GM12878 (cell line): ENCODE data around the gene EFCC1. TPM values are rescaled to one million over a fixed set of nuclear protein-coding genes. Genes with fewer than 3 reads are reported as not detected.

Source experiments
- ATAC-seq: fragments of 200-7000 bp; cut with Tn5 transposase; 3 replicates; pipeline ENCODE4 v1.9.1; 2020; ENCODE audit warnings: mild to moderate bottlenecking, moderate library complexity
- BruUV-seq: library from RNA; stranded (reverse); fragments of 400-500 nt; replicated peaks from 2 replicates; lab custom pipeline; 2021; lab: Mats Ljungman, UMichigan
- CTCF ChIA-PET: fragments of 300-600 bp; sonication (Branson Sonifier 250); formaldehyde crosslinking; extraction: SDS; loops from one replicate; lab custom pipeline; 2021; ENCODE audit warnings: inconsistent platforms; lab: Yijun Ruan, JAX
- POLR2A ChIA-PET: fragments of 350-600 bp; formaldehyde crosslinking; extraction: SDS; loops from one replicate; lab custom pipeline; 2021; ENCODE audit warnings: inconsistent platforms; lab: Charles Lee
- RAD21 ChIA-PET: fragments of 300-600 bp; sonication (Branson Sonifier 250); formaldehyde crosslinking; loops from one replicate; lab custom pipeline; 2023; ENCODE audit warnings: antibody characterized with exemption; ENCODE audit not compliant: unreplicated experiment; lab: Charles Lee
- SMC1A ChIA-PET: fragments of 300-600 bp; sonication (Branson Sonifier 250); formaldehyde crosslinking; loops from one replicate; lab custom pipeline; 2023; ENCODE audit not compliant: unreplicated experiment, uncharacterized antibody; lab: Charles Lee
- DNase-seq: peaks from one replicate; pipeline ENCODE4 v3.0.0-alpha.2; 2011; ENCODE audit warnings: low read depth, low spot score
- FAIRE-seq: peaks from 3 replicates; lab custom pipeline; 2011; peaks lifted over from hg19 to GRCh38; lab: Jason Lieb, UNC
- H2AFZ ChIP-seq: 2 replicates; pipeline ENCODE4 v1.6.0; 2011; ENCODE audit warnings: low read depth, low read length, control low read depth; ENCODE audit not compliant: control insufficient read depth
- H3K27ac ChIP-seq: 2 replicates; pipeline ENCODE4 v1.5.1; 2011; ENCODE audit warnings: control low read depth; ENCODE audit not compliant: control insufficient read depth, insufficient read depth
- H3K27me3 ChIP-seq, 2 experiments: replicated peaks in 1 of 2; 2 replicates each; pipeline versions ENCODE4 v1.6.0 to v1.6.1; 2011; ENCODE audit warnings: low read length in 1 of 2; ENCODE audit not compliant: control insufficient read depth in 2 of 2, insufficient read depth in 2 of 2
- H3K36me3 ChIP-seq, 2 experiments: 2 replicates each; pipeline ENCODE4 v1.5.1; 2011; ENCODE audit warnings: low read length in 1 of 2; ENCODE audit not compliant: control insufficient read depth in 2 of 2, insufficient read depth in 2 of 2
- H3K4me1 ChIP-seq: 2 replicates; pipeline ENCODE4 v1.6.1; 2011; ENCODE audit warnings: mild to moderate bottlenecking, low read length, moderate library complexity, mixed read lengths; ENCODE audit not compliant: control insufficient read depth, insufficient read depth
- H3K4me2 ChIP-seq: 2 replicates; pipeline ENCODE4 v1.6.0; 2011; ENCODE audit warnings: control low read depth; ENCODE audit not compliant: control insufficient read depth, insufficient read depth
- H3K4me3 ChIP-seq: fragments of 200-600 bp; sonication (generic); 2 replicates; pipeline ENCODE4 v1.5.1; 2016
- H3K79me2 ChIP-seq: 2 replicates; pipeline ENCODE4 v1.6.0; 2011; ENCODE audit warnings: low read length; ENCODE audit not compliant: control insufficient read depth, insufficient read depth
- H3K9ac ChIP-seq: 2 replicates; pipeline ENCODE4 v1.8.0; 2011; ENCODE audit warnings: low read length, control low read depth, mixed read lengths; ENCODE audit not compliant: control insufficient read depth, insufficient read depth
- H3K9me3 ChIP-seq: replicated peaks from 3 replicates; pipeline ENCODE4 v1.5.1; 2011; ENCODE audit warnings: mild to moderate bottlenecking, low read length; ENCODE audit not compliant: control insufficient read depth, insufficient read depth
- H4K20me1 ChIP-seq: 2 replicates; pipeline ENCODE4 v1.6.0; 2011; ENCODE audit not compliant: control insufficient read depth, insufficient read depth
- EGR1 ChIP-seq, 2 experiments: IDR thresholded peaks; 1 replicate in 1 of 2; 2 replicates in 1 of 2; pipeline ENCODE4 v1.6.1; 2011 to 2012; ENCODE audit warnings: low read depth in 2 of 2, low read length in 2 of 2, borderline replicate concordance in 1 of 2, mild to moderate bottlenecking in 1 of 2, moderate library complexity in 1 of 2
- TAF1 ChIP-seq: IDR thresholded peaks from 2 replicates; pipeline ENCODE4 v1.6.1; 2011; ENCODE audit warnings: mild to moderate bottlenecking, low read depth, low read length, borderline replicate concordance
- WGBS: methylation state at CpG from one replicate; pipeline ENCODE4 v1.1.6; 2016; ENCODE audit warnings: low lambda C conversion rate; ENCODE audit not compliant: insufficient replicate concordance, insufficient coverage; ENCODE audit errors: missing lambda C conversion rate; 5-methylcytosine and 5-hydroxymethylcytosine counted together
- in situ Hi-C: fragments of 300-500 bp; cut with MboI; formaldehyde crosslinking; loops from 9 replicates; pipeline ENCODE4 v1.14.3; 2018; ENCODE audit warnings: mixed read lengths
- intact Hi-C: fragments of 100-400 bp; cut with micrococcal nuclease; formaldehyde crosslinking; loops from one replicate; pipeline ENCODE4 v1.14.2; 2022; ENCODE audit not compliant: unreplicated experiment
- polyA plus RNA-seq, 11 experiments: library from polyadenylated mRNA; depleted of rRNA in 4 of 11; unstranded in 6 of 11; stranded (reverse) in 5 of 11; fragments of >200 nt; fragmentation: Nextera tagmentation in 4 of 11; fragmentation: Illumina TruSeq in 1 of 11; extraction: Ambion mirVana in 4 of 11; extraction: Trizol in 1 of 11; gene quantifications; 1 replicate in 1 of 11; 2 replicates in 10 of 11; pipeline versions ENCODE4 v1.2.1 to v1.2.3, GENCODE V29; 2011 to 2016; ENCODE audit warnings: inconsistent platforms in 2 of 11, missing spikeins in 2 of 11, low read depth in 1 of 11
- total RNA-seq, 4 experiments: library from RNA; depleted of rRNA in 3 of 4; stranded (reverse); fragments of >200 nt in 3 of 4; fragmentation: Illumina TruSeq in 1 of 4; extraction: Trizol in 1 of 4; gene quantifications; 2 replicates each; pipeline versions ENCODE4 v1.2.1 to v1.2.3, GENCODE V29; 2013 to 2021
- TF ChIP-seq, protein P1 (sequence below): IDR thresholded peaks from 2 replicates; pipeline ENCODE4 v1.6.1; 2012; ENCODE audit warnings: low read depth, low read length, improper control_type of control experiment
- TF ChIP-seq, protein P2 (sequence below): fragments of 450-650 bp; IDR thresholded peaks from 2 replicates; pipeline ENCODE4 v1.6.1; 2016; ENCODE audit warnings: mild to moderate bottlenecking
- TF ChIP-seq, protein P3 (sequence below): IDR thresholded peaks from 2 replicates; pipeline ENCODE4 v1.6.1; 2011; ENCODE audit warnings: borderline replicate concordance, low read depth, mild to moderate bottlenecking, moderate library complexity, low read length; ENCODE audit not compliant: insufficient read depth, poor library complexity, severe bottlenecking

EFCC1 gene
- total and polyA plus RNA-seq, 10 of the 15 experiments (the other 5 are each of a cell fraction or from before 2014, with no cell fraction given): not detected

DNA sequence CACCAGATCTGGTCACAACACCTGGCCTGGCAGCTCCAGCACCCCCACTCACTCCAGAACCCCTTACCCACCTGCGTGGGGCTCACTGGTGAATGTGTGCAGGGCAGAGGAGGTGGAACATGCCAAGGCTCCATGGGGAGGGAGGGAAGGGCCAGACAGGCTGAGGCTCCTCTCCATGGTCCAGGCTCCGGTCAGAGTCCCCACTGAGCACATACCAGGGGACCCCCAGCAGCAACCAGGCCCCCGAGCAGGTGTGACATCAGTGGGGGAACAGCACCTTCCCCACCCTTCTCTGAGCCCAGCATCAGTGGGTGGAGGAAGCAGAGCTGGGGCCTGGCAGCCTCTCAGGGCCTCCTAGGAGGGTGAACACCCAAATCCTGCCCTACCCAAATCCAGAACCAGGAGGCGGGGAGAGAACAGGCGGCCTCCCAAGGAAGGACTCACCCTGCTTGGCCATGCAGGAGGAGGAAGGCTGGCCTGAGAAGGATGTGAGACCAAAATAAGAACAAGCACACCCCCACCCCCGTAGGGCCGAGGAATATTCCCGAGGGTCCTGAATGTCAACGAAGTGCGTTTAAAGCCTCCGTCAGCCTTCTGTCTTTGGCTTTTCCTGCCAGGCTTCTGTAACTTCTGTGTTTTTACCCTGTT is 58.3 kb downstream of the EFCC1 start (continued):
- TF ChIP-seq, protein P1, sequence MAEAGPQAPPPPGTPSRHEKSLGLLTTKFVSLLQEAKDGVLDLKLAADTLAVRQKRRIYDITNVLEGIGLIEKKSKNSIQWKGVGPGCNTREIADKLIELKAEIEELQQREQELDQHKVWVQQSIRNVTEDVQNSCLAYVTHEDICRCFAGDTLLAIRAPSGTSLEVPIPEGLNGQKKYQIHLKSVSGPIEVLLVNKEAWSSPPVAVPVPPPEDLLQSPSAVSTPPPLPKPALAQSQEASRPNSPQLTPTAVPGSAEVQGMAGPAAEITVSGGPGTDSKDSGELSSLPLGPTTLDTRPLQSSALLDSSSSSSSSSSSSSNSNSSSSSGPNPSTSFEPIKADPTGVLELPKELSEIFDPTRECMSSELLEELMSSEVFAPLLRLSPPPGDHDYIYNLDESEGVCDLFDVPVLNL: no peak
- TF ChIP-seq, protein P2, sequence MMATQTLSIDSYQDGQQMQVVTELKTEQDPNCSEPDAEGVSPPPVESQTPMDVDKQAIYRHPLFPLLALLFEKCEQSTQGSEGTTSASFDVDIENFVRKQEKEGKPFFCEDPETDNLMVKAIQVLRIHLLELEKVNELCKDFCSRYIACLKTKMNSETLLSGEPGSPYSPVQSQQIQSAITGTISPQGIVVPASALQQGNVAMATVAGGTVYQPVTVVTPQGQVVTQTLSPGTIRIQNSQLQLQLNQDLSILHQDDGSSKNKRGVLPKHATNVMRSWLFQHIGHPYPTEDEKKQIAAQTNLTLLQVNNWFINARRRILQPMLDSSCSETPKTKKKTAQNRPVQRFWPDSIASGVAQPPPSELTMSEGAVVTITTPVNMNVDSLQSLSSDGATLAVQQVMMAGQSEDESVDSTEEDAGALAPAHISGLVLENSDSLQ: no peak

DNA sequence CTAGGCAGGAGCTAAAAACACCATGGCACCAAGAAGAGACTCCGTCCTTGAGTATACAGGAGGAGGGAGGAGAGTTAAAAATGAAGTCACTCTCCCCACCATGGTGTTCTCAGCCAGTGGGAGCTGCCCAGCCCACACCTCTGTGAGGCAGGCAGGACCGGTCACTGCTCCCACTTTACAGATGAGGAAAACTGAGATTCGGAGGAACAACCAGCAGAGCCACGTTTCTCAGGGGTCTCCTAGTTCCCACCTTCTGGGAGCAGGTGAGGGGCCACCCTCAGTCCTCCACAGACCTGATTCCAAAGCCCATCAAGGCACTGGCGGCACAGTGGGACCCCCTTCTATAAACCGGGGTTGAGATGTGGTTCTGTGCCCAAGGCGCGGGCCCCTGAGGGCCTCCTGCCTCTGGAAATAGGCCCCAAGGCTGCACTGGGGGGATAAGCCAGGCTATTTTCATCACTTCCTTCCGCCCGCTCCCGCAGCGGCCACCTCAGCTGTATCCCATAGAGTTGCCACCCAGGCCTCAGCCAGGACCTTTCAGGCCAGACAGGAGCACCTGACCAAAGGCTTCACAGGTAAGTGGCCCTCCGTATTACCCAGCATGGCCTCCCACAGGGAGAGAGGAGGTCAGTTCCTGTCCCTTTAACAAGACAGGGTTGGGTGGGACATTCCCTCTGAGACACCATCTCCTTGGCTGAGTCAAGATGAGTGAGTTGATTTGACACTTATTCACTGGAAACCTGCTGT is 59.3 kb downstream of the EFCC1 start, which contains the start of gene GP9:
Gene GP9, plus strand, starts transcription at position 504 of the 747 bp plus-strand sequence. CDS start 961 bp downstream, outside the sequence.
- in situ Hi-C loops: no loop called here
- ChIA-PET POLR2A (no interaction called here), RAD21 (no interaction called here)
- H3K9me3 ChIP-seq: no peaks in the 10 kb centered on the region
- TF ChIP-seq EGR1 (IDR thresholded peaks at IDR 0.05; ENCODE audit: borderline replicate concordance in 1 of 2, low read depth in 2 of 2, low read length in 2 of 2) (no peak), TAF1 (no peak)
- TF ChIP-seq, protein P3, sequence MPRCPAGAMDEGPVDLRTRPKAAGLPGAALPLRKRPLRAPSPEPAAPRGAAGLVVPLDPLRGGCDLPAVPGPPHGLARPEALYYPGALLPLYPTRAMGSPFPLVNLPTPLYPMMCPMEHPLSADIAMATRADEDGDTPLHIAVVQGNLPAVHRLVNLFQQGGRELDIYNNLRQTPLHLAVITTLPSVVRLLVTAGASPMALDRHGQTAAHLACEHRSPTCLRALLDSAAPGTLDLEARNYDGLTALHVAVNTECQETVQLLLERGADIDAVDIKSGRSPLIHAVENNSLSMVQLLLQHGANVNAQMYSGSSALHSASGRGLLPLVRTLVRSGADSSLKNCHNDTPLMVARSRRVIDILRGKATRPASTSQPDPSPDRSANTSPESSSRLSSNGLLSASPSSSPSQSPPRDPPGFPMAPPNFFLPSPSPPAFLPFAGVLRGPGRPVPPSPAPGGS: peak; percentile 75
- TF ChIP-seq, all 136 proteins: peak for 1
- SMC1A ChIA-PET: interaction anchor here (0.9 kb wide), 1 partner anchor 102 kb away, joined by 3 read pairs; no protein-coding TSS in a partner anchor
- H3K4me1 ChIP-seq: 0 out of 2 replicates have a peak, but pooled peaks cover 3% of the 10 kb centered on the region
- H3K4me2 ChIP-seq: no peak within 1 kb of the TSS
- CTCF ChIA-PET: interaction anchor here (0.7 to 1.5 kb wide), 2 partner anchors 87 to 186 kb away, joined by 3 to 4 read pairs; no protein-coding TSS in a partner anchor
- ATAC-seq (no peak), DNase-seq (no peak), FAIRE-seq (no peak)
- no peak within 1 kb of the TSS for H3K4me3 ChIP-seq
- H2AFZ ChIP-seq: no peak within 1 kb of the TSS
- intact Hi-C loops: no loop called here
- BruUV-seq: no TSS peak
- no peak within 1 kb of the TSS for H3K9ac ChIP-seq
- H3K36me3 ChIP-seq: no peaks in the 10 kb centered on the region
- WGBS: 25% methylated on average over 12 of the region's 13 CpGs
- H3K79me2 ChIP-seq: no peaks in the 10 kb centered on the region
- H4K20me1 ChIP-seq: no peaks in the 10 kb centered on the region
- no peaks in the 10 kb centered on the region; a peak in 3 of 4 replicates for H3K27me3 ChIP-seq
- H3K27ac ChIP-seq: no peak within 1 kb of the TSS
